Keratinocyte (primary cell): ENCODE data around the gene ENG.

Experiments used
- CTCF ChIP-seq, 3 experiments: IDR thresholded peaks in 1 of 3; conservative IDR thresholded peaks in 1 of 3; optimal IDR thresholded peaks in 1 of 3; 2 replicates in 2 of 3; 3 replicates in 1 of 3; pipeline versions ENCODE3 to v1.5.1; 2011; ENCODE audit warnings: low read length in 3 of 3, mild to moderate bottlenecking in 3 of 3, moderate library complexity in 2 of 3, control low read depth in 1 of 3, inconsistent platforms in 1 of 3; ENCODE audit not compliant: insufficient read depth in 2 of 3; ENCODE audit errors: extremely low read depth in 1 of 3
- EZH2 ChIP-seq: IDR thresholded peaks from one replicate; pipeline ENCODE4 v1.6.1; 2012; ENCODE audit warnings: inconsistent platforms, mild to moderate bottlenecking, low read length, moderate library complexity

- TF ChIP-seq CTCF (optimal IDR thresholded peaks at IDR 0.05 in 1 of 3, IDR thresholded peaks at IDR 0.05 in 1 of 3, conservative IDR thresholded peaks at IDR 0.05 in 1 of 3; ENCODE audit: extremely low read depth in 1 of 3, insufficient read depth in 2 of 3, low read length in 3 of 3), result no peak
- no peak for TF ChIP-seq EZH2
Measured at GRCh38 chr9:127817881-127818434, 36.5 kb downstream of the ENG start.
